ENCODE data around the gene IGF1.
"Not testable (repeated sequence)": the region's sequence is repeated elsewhere in the genome, so short reads cannot be mapped to it uniquely, and the experiment has no call there.

Gene IGF1

DNA sequence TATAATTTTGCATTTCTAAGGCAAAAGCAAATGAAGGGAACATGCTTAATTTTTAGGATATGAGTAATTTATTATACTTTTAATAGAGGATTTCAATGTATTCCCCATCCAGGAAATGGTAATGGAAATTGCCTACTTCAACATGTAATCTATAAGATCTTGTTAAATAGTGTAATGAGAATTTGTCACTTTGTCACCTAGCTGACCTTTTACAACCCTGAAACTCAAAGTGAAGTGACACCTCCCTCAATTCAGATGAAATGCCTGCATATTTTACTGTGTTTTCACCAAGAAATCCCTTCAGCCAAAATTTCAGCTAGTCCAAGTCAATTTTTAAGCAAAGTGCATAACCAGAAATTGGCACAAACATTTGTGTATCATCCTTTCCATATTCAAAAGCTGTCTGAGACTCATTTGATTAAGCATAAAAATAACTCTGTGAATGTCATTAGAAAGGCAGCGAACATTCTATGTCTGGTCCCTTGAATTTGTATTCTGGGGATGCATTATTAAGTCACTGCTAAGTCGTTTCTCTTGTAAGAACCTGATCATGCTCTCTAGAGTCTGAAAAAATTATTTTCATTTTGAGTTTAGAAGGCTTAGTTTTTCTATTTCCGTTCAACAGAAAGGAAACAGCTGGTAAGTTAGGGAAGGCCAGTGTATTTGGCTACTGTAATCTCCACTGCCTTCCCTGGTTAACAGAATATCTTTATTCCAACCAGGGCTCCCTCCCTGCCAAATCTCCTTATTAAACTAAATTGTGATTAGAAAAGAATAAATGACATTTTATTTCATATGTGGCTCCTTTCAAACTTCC, 100.8 kb downstream of the IGF1 start:
- no peak for DNase-seq (ENCODE audit: low read depth in 2 of 2)

DNA sequence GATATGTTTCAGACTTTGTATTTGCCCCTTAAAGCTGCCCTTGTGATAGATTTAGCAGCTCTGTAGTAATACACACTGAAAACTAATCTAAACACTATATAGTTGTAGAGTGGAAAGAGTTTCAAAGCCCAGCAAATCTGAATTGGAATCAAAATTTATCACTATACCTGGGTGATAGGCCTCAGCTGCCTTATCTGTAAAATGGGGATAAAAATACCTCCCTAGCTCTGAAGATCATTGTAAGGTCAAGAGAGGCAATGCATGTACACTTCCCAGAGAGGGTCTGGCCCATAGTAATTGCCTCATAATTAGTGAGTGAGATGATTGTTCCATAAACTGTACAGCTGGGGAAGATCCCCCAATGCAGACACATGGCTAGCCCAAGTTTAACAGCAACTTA, 103.6 kb downstream of the IGF1 start:
- no peak for DNase-seq (ENCODE audit: low read depth in 2 of 2)

DNA sequence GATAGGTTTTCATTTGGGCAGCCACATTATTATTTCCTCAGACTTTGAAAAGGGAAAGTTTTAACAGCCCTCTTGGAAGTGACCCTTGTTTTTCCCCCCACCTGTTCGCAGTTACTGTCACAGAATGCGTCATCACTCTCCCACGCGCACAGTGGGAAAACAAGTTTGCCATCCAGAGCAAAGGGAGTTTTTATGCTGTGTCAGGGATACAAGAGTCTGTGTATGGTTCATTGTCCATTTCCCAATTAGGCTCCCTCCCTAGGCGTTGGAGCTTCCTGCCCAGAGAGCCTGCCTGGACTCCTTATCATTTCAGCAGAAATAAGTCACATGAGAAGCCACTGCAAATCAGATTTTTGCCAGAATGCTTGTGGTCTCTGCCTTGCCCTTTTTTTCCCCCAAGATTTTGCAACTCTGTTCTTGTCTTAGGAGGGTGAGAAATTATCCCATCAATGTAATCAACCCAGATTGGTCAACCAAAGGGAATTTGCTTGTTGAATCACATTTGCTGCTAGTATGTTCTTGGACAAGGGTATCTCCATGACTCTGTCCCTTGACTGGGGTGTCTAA, 104.1 kb downstream of the IGF1 start:
- no peak for DNase-seq (ENCODE audit: low read depth in 2 of 2)

DNA sequence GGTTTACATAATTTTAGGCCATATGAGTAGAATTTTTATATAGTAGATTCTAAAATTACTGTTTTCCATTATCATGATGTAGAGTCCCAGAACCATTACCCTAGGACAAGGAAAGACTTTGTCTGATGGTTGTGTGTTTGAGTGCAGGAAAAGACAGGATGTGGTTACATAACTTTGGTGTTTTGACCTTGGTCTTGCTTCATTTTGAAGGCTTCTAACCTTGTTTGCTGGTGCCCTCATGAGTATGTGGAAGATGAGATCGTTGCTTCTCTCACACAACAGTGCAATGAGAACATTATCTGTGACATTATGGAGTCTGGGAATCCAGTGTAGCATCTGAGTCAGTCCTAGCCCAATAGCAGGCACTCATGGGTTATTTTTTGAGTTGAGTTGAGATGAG, 106.2 kb downstream of the IGF1 start:
- DNase-seq (ENCODE audit: low read depth in 2 of 2), result no peak

DNA sequence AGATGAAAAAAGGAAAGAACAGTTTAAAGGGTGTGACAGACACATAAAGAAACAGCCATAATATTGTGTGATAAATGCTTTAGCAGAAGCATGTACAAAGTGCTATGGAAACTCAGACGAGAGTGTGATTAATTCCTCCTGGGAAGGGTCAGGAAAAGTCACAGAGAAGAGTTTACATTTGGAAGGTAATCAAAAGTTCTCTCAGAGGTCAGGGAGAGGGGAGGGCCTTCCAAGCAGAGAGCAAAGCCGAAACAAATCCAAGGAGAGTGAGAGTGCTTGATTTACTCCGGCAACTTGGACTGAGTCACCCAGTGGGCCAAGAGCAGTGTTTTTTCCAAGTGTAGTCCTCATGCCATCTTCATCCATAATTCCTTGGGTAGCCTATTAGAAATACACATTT, 108.3 kb downstream of the IGF1 start:
- no peak for DNase-seq (ENCODE audit: low read depth in 2 of 2)

DNA sequence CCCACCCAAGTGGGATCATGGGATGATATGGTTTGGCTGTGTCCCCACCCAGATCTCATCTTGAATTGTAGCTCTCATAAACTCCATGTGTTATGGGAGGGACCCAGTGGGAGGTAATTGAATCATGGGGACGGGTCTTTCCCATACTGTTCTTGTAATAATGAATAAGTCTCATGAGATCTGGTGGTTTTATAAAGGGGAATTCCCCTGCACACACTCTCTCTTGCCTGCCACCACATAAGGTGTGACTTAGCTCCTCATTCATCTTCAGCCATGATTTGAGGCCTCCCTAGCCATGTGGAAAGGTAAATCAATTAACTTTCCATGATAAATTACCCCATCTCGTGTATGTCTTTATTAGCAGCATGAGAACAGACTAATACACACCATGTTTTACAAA, 109.2 kb downstream of the IGF1 start:
- DNase-seq (ENCODE audit: low read depth in 2 of 2), result no peak

DNA sequence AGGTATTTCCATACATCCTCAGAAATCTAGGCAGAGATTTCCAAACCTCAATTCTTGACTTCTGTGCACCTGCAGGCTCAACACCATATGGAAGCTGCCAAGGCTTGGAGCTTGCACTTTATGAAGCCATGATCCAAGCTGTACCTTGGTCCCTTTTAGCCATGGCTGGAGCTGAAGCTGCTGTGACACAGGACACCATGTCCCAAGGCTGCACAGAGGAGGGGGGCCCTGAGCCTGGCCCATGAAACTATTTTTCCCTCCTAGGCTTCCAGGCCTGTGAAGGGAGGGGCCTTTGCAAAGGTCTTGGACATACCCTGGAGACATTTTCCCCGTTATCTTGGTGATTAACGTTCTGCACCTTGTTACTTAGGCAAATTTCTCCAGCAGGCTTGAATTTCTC, 110.5 kb downstream of the IGF1 start:
- DNase-seq (ENCODE audit: low read depth in 2 of 2), result no peak

DNA sequence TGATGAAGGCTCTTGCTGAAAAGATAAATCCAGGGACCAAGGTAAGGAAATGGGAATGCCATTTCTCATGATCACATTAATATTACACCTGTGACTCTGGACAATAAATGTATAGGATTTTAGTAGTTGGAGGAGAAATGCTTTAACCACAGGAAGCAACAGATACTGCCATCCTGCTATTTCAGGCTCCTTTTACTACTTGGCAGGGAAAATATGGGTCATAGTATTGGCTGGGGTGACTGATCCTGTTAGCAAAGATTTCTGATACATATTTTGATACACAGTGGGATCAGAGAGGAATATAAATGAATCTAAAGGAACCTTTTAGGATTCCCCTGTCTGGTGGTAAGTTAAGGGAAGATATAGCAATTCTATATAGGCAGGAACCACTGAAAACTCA, 115.0 kb downstream of the IGF1 start:
- no peak for DNase-seq (ENCODE audit: low read depth in 2 of 2)

DNA sequence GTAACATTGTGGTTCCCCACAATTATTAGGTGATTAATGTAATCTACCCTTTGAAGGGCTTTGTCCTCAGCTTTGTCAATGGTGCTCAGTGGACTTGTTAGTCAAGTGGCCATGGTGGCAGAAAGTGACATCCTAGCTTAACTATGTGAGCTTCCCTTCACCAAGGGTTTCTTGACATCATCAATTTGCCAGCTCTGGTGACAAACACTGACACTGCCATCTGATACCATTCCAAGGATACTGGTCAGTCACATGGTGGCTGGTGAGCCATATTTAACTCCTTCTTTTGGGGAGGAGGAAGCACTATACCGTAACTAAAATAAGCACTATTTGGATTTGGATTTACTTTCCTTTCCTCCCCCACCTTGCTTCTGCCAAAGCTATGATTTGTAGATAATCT, 115.7 kb downstream of the IGF1 start:
- no peak for DNase-seq (ENCODE audit: low read depth in 2 of 2)

DNA sequence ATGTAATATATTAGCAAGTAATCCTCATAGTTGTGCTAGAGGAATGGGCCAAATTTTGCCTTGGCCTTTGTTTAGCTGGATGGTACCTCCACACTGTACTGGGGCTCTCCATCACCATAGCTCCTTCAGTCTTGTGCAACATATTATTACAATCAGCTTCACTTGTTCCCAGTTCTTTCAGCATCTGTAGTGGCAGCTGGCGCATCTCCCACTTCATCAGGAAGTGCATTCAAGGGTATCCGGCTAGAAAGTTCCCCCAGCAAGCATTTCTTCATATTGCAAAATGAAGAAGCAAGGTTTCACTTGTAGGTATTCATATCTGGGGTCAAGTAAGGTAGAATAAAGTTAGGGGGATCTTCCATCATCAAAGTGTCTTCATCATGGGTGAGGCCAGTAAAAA, 123.7 kb downstream of the IGF1 start:
- no peak for DNase-seq (ENCODE audit: low read depth in 2 of 2)

DNA sequence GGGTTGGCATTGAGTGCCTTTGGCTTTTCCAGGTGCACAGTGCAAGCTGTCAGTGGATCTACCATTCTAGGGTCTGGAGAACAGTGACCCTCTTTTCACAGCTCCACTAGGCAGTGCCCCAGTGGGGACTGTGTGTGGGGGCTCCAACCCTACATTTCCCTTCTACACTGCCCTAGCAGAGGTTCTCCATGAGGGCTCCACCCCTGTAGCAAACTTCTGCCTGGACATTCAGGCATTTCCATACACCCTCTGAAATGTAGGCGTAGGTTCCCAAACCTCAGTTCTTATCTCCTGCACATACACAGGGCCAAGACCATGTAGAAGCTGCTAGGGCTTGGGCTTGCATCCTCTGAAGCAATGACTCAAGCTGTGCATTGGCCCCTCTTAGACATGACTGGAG, 126.1 kb downstream of the IGF1 start:
- not testable (repeated sequence) for DNase-seq (ENCODE audit: low read depth in 2 of 2)

DNA sequence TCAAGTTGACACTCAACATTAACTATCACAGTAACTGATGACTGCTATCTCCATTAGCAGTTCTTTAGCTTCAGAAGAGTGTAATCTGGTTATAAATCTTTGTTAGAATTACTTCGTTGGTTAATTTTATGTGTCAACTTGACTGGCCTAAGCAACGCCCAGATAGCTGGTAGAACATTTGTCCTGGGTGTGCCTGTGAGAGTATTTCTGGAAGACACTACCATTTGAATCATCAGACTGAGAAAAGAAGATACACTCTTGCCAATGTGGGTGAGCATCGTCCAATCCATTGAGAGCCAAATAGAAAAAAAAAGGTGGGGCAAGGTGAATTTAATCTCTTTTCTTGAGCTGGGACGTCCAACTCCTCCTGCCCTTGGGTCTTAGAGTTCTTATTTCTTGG, 129.0 kb downstream of the IGF1 start:
- DNase-seq (ENCODE audit: low read depth in 2 of 2), result no peak

DNA sequence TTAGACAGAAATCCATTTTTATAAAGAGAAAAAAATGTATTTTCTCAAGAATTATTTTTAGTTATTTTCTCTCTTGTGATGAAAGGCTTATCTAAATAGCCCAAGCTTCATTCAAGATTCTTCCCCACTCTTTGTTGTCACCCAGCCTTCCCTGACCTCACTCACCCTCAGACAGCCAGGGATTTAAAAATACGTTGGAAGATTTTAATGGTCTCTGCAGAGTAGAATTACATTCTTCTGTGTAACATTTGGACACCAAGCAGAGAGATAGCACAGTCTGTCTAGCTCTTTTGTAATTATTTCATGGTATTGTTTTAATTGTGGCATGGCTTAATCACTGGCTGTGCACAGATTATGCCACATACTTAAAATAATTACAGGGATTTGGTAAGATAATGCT, 130.3 kb downstream of the IGF1 start:
- DNase-seq (ENCODE audit: low read depth in 2 of 2), result no peak

DNA sequence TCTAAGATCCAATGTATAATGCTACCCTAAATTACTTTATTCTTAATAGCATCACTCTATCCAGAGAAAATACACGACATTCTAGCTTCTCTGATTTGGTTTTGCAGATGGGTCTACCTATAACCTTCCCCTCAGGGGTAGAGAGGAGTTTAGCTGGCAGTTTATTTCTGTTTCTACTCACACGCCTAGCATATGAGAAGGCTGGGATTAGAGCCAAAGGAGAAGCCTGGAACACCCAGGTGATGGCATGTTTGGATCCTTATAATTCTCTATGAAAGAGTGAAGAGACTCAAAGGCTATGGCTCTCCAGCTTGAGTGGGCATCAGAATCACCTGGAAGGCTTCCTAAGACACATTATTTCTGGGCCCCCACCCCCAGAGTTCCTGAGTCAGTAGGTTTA, 131.3 kb downstream of the IGF1 start:
- DNase-seq (ENCODE audit: low read depth in 2 of 2), result no peak

DNA sequence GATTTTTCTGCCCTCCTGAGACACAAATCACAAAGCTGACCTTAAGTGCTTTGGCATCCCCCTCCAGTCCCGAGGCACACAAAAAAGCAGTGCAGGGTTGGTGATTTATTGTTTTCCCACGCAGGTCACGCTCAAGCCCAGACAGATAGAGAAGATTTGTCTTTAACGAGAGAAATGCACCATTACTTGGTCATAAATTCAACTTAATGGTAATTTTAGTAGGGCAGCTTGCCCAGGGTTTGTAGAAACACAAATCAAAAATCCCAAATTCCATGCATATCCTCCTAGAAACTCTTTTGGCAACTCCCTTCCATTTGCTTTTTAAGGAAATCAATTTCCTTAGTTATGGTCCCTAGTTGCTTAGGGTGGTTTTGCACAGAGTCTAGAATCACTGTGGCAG, 132.6 kb downstream of the IGF1 start:
- DNase-seq (ENCODE audit: low read depth in 2 of 2), result no peak

All from stimulated activated CD8-positive, alpha-beta memory T cell treated with anti-CD3 and anti-CD28 coated beads, Interleukin-7, amount 100 ng/mL, for 4 hours (primary cell).